HG03571 (cell line): ENCODE data around the gene FTL.

Experiments
- ATAC-seq: cut with Tn5 transposase; IDR thresholded peaks from one replicate; pipeline ENCODE4 v1.9.1; 2021; ENCODE audit not compliant: unreplicated experiment

The FTL gene

DNA sequence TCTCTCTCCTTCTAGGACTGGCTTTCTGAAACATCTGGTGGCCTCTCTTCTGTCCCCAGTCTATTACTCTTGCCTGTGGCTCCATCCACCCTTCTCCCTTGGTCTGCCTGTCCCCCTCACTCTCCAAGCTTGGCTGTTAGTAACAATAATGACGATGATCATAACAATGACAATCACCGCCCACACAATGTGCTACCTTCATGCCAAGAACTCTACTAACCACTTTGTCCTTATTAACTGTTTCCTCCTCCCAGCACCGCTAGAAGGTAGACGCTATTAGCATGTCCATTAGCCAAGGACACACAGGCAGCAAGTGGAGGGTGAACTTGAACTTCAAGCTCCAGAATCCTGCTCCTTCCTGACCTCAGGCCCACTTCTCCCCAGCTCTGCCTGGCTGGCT lies 25.3 kb downstream of the FTL start:
- no peak for ATAC-seq

DNA sequence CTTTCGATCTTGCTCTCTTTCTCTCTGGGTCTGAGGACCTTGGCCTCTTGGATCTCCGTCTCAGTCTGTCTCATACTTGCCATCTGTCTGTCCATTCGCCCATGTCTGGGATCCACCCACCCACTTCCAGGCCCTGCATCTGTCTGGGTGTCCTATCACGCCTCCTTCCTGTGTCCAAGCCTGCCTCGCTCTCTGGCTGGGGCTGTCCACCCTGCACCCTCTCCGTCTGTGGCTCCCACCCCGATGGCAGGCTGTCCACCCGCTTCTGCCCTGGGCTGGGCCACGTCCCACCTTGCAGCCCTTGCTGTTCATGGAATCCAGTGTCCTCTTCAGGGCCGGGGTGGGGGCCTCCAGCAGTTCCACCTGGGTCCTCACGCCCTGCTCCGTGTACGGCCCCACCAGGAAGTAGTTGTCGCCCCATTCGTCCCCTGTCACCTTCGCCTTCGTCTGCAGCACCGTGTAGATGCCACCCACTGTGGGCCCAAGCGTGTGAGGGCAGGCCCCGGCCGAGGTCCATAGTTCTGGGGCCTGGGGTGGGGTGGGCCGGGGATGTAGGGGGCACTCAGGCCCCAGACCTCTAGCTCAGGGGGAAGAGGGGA lies 26.0 kb downstream of the FTL start:
- no peak for ATAC-seq

DNA sequence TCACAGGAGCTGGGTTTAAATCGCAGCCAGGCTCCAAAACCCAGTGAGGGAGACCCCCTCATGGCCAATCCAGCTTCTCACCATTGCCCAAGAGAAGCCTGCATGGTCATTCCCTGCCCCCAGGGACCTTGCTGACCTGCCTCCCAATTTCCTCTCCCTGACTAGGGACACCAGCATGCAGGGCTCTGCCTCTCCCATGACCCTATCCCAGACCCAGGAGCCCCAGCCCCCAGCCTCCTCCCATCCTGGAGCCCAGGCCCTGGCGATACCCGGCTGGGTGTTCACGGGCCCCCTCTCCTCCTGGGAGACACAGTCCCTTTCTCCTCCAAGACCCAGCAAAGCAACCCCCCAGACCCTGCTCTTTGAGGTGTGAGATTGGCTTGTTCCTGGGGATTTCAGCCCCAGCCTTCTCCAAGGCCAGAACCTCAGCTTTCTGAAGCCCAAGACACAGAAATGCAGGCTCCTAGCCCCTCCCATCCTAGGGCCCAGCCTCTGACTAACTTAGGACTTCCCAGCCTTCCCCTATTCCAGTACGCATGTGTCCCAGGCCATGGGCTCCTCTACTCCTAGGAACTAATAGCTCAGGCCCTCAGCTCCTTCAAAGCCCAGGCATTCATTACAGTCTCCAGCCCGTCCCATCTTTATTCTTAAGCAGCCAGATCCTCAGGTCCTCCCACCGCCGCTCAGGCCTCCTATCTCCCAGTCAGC lies 26.9 kb downstream of the FTL start:
- ATAC-seq: no peak

DNA sequence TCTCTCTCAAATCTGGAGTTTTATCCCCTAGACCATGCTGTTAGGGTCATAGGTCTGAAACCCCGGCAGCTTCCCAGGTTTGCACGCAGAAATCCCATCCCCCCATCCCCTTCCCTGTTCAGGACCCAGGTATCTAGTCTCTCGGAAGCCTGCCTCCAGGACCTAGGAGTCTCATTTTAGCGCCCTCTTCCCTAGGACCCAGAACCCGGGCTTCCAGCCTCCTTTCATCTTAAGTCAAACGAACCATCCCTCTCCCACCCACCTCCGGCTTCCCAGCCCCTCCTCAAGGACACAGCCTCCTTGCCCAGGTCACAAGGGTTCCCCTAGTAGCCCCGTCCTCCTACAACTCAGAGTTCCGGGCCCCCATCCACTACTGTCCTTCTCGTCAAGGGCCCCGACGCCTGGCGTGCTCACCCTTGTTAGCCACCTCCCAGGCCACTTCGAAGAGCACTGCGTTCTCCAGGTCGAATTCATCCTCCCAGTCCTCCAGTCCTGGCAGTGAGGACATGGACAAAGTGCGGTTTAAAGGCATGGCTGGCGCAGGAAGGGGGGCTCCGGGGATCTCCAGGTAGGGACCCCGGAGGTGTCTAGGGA lies 27.6 kb downstream of the FTL start:
- peak; percentile 3 for ATAC-seq

DNA sequence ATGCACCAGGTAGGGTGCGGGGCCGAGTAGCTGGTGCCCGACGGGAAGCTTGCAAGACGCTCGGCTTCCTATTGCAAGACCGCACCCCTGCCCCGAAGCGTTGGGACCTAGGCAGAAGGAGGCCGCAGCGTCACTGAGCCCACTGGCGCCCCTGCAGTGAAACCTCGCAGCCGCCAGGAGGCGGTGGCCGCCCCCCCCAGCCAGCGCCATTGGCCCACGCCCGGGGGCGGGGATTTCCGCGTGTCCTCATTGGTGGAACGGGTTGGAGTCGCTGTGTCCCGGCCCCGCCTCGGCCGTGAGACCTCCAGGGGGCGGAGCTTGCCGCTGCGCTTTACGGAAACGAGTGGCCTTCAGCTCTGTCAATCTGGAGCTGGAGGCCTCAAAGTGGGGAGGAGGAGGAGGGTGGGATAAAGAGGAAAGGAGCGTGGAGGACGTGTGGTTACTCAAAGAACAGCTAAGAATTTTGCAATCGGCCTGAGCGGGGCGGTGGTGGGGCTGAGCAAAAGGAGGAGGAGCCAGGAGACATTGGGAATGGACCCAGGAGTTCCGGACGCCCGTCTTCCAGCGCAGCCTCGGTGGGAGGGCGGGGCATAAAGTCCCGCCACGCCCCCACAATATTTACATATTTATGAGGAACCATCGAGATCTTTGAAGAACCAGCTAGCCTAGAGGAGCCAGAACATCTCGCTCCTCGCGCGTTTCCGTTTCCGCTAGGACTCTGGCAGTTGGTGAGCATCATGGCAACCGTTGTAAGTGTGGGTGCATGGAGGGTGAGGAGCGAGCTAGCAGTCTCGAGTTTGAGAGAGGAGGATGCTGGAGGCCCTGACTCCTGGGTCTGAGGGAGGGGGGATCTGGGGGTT lies 28.3 kb downstream of the FTL start, which contains the start of the genes GYS1 and RUVBL2:
TSS of gene GYS1 (minus strand) at position 135 of the 860 bp plus-strand sequence. CDS start 197 bp downstream, outside the sequence.
TSS of gene RUVBL2 (plus strand) at position 713 of the 860 bp plus-strand sequence. CDS start at position 738, 25 bp downstream.
- ATAC-seq: peak; percentile 80

DNA sequence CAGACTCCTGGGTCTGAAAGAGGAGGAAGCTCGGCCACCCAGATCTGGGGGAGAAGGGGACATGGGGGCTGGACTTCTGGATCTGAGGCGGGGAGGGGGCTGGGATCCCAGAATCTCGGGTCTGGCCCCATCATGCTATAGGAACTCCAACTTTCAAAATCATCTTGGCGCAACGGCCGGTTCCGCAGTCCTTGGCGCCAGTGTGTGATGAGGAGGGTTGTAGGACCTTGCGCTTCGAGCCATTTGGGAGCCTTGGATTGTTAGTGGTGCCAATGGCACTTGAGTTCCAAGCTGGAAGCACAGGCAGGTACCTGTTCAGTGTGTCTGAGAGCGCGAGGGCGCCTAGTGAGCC lies 28.9 kb downstream of the FTL start:
- no peak for ATAC-seq

DNA sequence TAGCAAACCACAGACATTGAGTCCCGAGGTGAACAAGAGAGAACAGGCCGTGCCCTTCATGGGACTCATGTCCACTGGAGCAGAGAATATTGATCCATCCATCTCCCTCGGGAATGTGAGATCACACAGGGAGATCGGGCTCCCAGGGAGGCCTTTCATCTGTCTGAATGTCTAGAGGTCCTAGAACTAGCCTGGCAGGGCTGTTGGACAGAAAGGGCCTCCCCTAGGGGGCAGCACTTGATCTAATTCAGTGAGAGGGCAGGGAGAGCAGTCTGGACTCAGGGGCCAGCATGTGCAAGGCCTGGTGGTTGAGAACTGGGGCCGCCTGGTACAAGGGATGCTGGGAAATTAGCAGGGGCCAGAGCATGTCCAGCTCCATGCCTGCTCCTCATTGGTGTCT lies 32.9 kb downstream of the FTL start:
- ATAC-seq: no peak

DNA sequence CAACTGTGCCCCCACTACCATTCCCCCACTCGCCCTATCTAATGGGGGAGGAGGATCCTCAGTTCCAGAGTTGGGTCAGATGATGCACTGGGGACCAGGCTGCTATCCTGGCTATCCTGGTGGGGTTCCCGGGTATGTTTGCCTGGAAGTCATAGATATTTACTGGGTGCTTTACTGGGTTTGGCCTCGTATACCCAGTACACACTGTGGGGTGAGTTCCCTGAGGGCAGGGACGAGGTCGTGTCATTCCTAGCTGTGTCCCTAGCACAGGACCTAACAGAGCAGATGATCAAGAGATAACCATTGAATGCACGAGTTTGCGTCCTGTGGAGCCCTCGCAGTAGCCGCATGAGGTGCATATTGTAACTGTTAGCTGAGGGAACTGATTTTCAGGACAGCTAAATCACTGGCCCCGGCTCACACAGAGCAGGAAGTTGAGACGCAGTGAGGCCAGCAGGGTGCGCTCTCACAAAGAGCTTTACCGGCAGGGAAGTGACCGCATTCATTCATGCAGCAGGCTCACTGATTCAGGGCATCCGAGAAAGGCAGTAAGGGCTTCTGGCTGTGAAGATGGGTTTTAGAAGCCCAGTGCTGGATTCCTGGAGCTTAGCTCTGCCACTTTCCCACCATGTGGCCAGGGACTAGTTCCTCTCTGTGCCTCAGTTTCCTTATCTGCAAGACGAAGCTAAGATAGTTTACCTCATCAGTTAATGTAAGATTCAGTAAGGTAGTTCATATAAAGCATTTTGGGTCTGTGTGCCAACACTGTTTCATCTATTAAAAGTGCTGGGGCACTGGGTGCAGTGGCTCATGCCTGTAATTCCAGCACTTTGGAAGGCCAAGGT lies 34.6 kb downstream of the FTL start:
- no peak for ATAC-seq

DNA sequence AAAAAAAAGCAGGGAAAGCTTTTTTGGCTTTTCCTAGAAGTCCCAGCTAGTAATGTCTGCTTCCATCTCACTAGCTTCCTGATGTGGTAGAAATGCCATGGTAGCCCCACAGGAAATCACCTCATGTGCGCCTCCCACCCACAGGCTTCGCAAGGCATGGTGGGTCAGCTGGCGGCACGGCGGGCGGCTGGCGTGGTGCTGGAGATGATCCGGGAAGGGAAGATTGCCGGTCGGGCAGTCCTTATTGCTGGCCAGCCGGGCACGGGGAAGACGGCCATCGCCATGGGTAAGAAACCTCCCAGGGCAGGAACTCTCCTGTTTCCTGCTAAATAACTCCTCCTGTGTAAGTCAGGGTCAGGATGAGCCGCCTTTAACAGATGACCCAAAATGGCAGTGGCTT lies 39.0 kb downstream of the FTL start:
- ATAC-seq: no peak

DNA sequence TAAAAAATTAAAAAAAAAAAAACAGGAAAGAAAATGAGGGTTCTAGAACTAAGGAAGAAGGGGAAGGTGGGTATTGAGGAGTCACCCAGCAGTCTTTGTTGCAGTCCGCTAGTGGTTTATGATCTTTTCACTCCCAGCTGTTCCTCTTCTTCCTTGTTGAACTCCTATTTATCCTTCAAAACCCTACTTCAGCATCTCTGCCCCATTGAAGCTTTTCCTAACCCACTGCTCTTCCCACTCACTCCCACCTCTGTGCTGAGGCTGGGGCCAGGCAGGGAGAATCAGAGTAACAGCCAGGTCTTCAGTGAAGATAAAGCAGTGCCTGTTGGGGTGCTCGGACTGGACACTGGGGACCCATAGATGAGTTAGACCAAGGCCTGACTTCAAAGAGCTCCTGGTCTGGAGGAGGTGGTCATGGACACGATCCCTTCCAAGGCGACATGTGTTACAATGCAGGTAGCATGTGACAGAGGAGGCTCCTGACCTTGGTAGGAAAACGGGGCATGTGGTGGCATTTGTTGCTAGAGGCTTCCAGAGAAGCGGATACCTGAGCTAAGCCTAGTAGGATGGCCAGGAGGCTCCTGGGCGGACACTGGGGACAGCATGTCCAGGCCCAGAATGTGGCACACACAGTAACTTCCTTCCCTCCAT lies 40.0 kb downstream of the FTL start:
- ATAC-seq: no peak

DNA sequence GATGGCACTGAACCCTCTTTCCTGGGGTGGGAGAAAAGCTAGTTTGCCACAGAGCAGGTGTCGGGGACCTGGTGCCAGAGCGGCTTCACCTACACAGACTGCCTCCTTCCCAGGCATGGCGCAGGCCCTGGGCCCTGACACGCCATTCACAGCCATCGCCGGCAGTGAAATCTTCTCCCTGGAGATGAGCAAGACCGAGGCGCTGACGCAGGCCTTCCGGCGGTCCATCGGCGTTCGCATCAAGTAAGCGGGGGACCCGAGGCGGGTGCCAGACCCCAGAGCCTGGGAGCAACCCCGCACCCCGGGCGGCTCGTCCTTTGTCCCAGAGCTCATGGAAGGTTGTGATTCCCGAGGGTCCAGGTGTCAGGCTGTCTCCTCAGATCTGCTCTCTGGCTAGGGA lies 41.8 kb downstream of the FTL start:
- no peak for ATAC-seq

DNA sequence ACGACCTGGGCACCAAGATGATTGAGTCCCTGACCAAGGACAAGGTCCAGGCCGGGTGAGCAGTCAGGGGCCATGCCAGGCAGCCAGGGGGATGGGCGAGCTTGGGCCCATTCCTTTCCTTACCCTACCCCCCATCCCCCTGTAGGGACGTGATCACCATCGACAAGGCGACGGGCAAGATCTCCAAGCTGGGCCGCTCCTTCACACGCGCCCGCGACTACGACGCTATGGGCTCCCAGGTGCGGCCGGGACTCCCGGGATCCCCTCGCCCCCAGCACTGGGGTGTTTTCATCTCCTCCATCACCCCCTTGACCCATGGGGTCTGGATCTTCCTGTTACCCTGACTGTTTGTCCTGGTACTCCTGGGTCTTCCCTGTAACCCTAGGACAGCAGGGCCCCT lies 44.7 kb downstream of the FTL start:
- ATAC-seq: no peak

DNA sequence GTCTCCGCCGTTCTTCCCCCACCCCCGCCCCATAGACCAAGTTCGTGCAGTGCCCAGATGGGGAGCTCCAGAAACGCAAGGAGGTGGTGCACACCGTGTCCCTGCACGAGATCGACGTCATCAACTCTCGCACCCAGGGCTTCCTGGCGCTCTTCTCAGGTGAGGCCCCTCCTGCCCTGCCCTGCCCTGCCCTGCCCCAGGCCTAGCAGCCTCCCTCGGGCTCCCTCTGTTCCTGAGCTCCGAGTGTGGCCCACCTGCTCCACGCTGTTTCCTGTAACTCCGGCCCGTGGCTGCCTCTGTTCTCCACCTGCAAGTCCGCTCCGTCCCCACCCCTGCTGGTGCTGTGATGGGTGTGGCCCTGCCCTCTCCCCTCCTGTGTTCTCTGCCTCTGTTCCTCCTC lies 45.3 kb downstream of the FTL start:
- ATAC-seq: no peak

DNA sequence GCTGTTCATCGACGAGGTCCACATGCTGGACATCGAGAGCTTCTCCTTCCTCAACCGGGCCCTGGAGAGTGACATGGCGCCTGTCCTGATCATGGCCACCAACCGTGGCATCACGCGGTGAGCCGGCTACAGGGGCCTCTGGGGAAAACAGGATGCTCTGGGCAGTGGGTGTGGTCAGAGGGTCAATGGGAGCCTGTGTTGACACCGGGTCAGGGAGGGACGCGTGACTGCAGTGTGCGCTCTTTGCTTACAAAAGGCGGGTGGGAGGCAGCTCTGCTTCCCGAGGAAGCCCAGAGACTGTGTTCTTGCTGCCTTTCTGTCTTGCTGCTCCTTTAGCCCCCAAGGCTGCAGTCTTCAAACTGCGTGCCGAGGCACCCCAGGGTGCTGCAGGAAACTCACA lies 46.1 kb downstream of the FTL start:
- no peak for ATAC-seq

DNA sequence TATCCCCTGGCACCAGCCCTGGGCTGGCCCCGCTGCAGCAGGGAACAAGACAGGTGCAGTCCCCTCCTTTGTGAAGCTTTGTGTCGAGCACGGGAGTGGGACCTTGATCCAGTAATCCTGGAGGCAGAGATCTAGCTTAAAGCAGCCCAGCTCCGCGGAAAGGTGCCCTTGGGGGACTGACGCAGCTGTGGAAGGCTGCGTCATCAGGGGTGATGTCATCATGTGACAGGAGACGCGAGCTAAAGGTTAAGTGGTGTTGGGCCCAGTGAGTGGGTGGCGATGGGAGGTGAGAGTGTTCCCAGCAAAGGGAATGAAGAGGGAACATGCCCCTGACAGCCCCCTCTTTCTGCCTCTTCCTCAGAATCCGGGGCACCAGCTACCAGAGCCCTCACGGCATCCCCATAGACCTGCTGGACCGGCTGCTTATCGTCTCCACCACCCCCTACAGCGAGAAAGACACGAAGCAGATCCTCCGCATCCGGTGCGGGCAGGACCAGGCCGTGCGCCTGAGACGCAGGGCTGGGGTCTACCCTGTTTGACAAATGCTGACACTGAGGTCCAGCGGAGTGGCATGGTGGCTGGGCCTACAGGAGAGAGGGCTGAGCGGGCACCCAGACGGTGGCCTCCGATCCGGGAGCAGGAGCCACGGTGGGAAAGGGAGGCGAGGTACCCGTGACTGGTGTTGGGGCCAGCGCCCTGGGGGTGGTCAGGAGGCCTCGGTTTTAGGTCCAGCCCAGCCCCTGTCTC lies 49.2 kb downstream of the FTL start:
- no peak for ATAC-seq

DNA sequence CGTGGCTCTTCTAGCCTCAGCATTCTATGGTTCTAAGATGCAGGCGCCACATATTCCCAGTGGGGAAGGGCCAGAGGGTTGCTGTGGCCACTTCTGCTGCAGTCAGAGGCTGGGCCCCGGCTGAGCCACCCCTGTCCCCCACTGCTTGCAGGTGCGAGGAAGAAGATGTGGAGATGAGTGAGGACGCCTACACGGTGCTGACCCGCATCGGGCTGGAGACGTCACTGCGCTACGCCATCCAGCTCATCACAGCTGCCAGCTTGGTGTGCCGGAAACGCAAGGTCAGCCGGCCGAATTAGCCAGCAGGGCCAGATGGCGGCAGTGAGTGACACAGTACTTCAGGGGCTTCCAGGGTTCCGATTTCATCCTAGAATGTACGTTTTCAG lies 49.8 kb downstream of the FTL start:
- no peak for ATAC-seq

DNA sequence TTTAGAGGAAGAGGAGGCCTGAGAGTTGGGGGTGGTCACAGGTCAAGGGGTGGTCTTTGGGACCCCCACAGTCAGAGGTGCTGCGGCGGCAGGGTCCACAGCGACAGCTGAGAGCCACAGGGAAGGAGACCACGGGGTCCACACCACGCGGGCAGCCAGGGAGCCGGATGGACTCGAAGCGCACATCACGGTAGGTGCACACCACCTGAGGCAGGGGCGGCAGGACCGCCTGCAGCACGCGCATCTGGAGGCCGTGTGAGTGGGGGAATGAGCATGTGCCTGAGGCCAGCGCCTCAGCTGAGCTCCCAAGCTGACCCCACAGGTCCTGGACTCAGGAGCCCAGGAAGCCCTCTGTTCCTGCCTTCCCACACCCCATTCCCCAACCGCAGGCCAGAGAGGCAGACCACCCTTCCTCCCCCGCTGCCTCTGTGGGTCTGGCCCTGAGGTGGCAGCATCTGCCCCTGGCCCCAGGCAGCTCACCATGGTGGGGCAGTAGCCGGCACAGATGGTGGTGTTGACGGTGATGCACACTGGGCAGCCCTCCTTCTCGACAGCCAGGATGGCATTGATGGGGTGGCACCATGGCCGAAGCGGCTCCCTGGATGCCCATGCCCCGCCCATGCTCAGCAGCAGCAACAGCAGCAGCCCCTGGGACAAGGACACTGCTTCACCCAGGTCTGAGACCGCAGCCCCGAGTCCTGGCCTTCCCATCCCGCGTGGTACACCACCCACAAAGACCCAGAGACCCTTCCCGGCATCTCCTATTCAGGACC lies 51.1 kb downstream of the FTL start:
- ATAC-seq: no peak
